ENCODE results near the gene GMPR.

GMPR gene

DNA sequence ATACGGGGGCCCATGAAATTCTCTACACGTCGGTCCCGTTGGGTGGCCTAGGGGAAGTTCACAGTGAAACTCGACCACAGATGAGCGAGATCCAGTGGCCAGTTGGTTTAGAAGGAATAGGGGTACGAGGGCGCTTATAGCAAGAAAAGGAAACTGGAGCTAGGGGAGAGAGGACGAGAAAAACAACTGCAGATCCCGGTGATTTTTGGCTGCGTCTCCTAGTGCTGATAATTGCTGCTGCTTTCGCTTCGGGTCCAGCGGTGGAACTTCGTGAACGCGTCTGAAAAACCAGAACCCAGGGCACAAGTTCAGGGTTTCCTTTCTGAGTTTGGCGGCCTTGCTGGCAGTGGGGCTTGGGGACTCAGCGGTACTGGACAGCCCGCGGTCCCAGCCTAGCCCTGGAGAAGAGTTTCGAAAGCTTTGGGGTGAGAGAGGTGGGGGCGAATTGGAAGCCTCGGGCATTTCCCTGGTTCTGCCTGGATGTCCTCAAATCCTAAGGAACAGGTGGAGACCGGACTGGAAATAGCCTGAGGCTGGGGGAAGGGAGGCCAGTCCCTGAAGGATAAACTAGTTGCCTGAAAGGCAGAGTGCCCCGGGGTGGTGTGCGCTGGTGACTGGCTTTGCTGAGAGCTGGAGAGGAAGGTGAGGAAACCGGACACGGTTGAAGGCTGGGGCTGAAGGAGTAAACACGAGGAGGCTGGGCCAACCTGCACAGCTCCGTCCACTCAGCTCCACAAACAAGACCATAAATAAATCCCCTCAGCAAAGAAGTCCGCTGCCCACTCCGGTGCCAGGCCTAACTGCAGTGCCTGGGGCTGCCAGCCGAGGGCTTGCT is 793 bp downstream of the GMPR start:
- H3K4me3 ChIP-seq (ENCODE audit: low read depth, low read length), result peak overlapping the region; percentile 68
- peak; percentile 70 for DNase-seq (ENCODE audit: low read depth, low spot score)
- in situ Hi-C loops (cut with HindIII; ENCODE audit: low sequenced_read_pairs), result no loop called here
- TF ChIP-seq, protein P1, sequence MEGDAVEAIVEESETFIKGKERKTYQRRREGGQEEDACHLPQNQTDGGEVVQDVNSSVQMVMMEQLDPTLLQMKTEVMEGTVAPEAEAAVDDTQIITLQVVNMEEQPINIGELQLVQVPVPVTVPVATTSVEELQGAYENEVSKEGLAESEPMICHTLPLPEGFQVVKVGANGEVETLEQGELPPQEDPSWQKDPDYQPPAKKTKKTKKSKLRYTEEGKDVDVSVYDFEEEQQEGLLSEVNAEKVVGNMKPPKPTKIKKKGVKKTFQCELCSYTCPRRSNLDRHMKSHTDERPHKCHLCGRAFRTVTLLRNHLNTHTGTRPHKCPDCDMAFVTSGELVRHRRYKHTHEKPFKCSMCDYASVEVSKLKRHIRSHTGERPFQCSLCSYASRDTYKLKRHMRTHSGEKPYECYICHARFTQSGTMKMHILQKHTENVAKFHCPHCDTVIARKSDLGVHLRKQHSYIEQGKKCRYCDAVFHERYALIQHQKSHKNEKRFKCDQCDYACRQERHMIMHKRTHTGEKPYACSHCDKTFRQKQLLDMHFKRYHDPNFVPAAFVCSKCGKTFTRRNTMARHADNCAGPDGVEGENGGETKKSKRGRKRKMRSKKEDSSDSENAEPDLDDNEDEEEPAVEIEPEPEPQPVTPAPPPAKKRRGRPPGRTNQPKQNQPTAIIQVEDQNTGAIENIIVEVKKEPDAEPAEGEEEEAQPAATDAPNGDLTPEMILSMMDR (IDR thresholded peaks at IDR 0.05; ENCODE audit: low read depth, low read length), result peak; percentile 59

DNA sequence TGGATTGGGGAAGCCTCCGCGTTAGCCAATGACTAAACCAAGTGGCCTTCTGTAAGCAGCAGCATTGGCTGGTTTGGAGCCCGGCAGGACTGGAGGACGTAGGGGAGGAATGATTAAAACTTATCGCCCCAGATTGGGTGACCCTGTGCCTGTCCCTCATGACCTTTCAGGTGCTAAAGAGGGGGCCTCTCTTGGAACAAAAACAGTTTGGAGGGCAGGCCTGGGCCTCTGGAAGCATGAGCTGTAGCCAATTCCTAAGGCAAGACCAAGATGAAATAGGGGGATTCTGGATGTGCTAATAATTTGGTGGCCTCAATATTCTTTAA is 1.4 kb downstream of the GMPR start:
- in situ Hi-C loops (cut with HindIII; ENCODE audit: low sequenced_read_pairs), result no loop called here

DNA sequence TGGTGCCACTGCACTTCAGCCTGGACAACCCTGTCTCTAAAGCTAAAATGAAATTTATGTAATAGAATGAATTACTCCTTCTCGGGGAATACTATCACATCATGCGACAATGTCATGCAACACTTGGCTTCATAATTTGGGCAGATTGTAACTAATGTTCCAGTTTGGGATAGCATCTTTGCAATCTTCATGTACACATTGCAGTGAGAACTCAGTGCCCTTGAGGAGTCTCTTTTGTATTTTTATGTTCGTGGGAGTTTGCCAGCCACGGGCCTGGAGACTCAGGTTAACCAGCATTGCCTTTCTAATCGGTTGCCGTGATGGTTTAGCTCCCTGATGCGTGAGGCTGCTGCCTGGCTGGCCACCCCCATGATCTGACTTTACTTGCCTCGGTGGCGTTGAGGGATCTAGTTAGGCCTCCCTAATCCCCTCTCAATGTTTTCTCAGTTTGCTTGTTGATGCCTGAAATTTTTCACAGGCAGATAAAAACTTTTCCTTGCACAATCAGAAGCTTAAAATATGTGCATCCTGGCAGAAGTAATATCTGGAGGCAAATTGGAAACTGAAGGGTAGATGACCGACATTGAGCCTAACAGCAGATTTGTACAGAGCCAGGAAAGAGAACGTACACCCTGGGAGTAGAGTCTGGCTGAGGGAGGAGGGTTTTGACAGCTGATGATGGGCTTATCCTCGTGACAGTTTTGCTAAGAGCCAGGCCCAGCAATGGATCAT is 2.4 kb downstream of the GMPR start:
- DNase-seq (ENCODE audit: low read depth, low spot score), result no peak
- TF ChIP-seq, protein P1 (IDR thresholded peaks at IDR 0.05; ENCODE audit: low read depth, low read length), result no peak
- in situ Hi-C loops (cut with HindIII; ENCODE audit: low sequenced_read_pairs), result no loop called here
- no peak overlapping the region for H3K4me3 ChIP-seq (ENCODE audit: low read depth, low read length)

More for the DNA sequence above, 1.4 kb downstream of the GMPR start:
- peak overlapping the region; percentile 68 for H3K4me3 ChIP-seq (ENCODE audit: low read depth, low read length)
- TF ChIP-seq, protein P1 (IDR thresholded peaks at IDR 0.05; ENCODE audit: low read depth, low read length), result no peak
- no peak for DNase-seq (ENCODE audit: low read depth, low spot score)

DNA sequence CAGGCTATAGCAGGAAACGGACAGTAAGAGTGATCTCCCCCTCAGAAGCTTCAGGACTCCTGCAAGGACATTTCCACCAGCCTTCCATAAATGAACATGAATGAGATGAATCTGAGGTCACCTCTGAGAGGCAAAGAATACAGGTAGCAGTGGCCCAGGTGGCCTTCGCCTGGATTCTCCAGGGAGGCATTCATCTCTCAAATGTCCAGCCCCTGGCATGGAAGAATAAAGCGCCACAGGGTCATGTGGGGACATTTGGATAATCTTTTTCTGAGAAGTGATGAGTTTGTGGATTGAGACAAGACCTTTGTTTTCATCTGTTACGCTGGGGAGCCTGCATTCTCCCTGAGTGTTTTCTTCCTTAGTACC is 2.9 kb downstream of the GMPR start:
- H3K4me3 ChIP-seq (ENCODE audit: low read depth, low read length), result no peak overlapping the region
- no peak for DNase-seq (ENCODE audit: low read depth, low spot score)
- TF ChIP-seq, protein P1 (IDR thresholded peaks at IDR 0.05; ENCODE audit: low read depth, low read length), result no peak
- in situ Hi-C loops (cut with HindIII; ENCODE audit: low sequenced_read_pairs), result no loop called here

DNA sequence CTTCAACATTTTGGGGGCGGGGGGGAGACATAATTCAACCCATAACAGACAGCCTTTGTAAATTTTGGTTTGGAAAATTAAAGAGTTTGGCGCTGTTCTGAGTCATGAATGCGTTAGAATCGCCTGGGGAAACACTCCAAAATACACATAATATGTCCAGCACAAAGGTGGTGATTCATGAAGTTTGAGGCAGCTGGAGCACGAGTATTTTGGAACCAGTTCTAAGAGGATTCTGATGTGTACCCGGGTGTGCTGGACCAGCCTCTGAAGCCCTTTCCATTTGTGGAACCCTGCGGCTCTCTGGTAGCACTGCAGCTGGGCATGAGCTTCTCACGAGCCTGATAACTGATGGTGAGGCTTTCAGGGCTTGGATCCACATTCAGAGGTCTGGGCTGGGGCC is 4.7 kb downstream of the GMPR start:
- TF ChIP-seq, protein P1 (IDR thresholded peaks at IDR 0.05; ENCODE audit: low read depth, low read length), result no peak
- peak; percentile 92 for DNase-seq (ENCODE audit: low read depth, low spot score)
- H3K4me3 ChIP-seq (ENCODE audit: low read depth, low read length), result no peak overlapping the region
- in situ Hi-C loops (cut with HindIII; ENCODE audit: low sequenced_read_pairs), result no loop called here

DNA sequence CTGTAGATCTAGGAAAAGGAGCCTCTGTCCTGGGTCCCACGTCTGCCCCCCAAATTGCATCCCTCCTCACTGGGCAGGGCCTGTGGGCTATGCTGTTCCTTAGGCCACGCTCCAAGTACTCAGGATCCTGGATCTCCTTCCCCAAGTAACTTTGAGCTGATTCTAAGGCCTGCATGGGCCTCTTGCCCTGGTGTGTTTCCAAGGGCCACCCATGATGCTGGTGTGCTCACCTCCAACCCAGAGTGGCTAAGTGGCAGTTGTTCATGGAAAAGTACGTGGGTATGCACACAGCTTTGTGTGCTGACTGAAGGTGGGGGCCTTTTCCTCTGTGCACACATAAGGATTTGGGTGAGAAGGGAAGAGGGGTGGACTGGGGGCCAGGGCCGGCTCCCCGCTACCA is 5.3 kb downstream of the GMPR start:
- H3K4me3 ChIP-seq (ENCODE audit: low read depth, low read length), result no peak overlapping the region
- in situ Hi-C loops (cut with HindIII; ENCODE audit: low sequenced_read_pairs), result no loop called here
- no peak for DNase-seq (ENCODE audit: low read depth, low spot score)
- TF ChIP-seq, protein P1 (IDR thresholded peaks at IDR 0.05; ENCODE audit: low read depth, low read length), result no peak

All from astrocyte of the spinal cord (primary cell).